Mesenchymal stem cell (in vitro differentiated cells and primary cell): ENCODE results near the gene CPA2.

ENCODE experiments used
- DNase-seq: peaks from one replicate; pipeline ENCODE4 v3.0.0-alpha.2; 2013
- H2AFZ ChIP-seq: one replicate; pipeline ENCODE4 v1.6.1; 2013; ENCODE audit warnings: low read depth, mild to moderate bottlenecking, control low read depth, inconsistent platforms, low read length, moderate library complexity
- H2AK5ac ChIP-seq: 2 replicates; pipeline ENCODE4 v1.6.1; 2013; ENCODE audit warnings: low read length, moderate library complexity, mild to moderate bottlenecking, inconsistent platforms; ENCODE audit not compliant: severe bottlenecking
- H2BK120ac ChIP-seq: one replicate; pipeline ENCODE4 v1.6.1; 2013; ENCODE audit warnings: low read depth, mild to moderate bottlenecking, inconsistent platforms, low read length, moderate library complexity
- H2BK12ac ChIP-seq, 2 experiments: one replicate each; pipeline ENCODE4 v1.6.1; 2013; ENCODE audit warnings: inconsistent platforms in 2 of 2, low read length in 2 of 2, mild to moderate bottlenecking in 2 of 2, moderate library complexity in 2 of 2, control low read depth in 1 of 2
- H2BK15ac ChIP-seq: one replicate; pipeline ENCODE4 v1.6.1; 2013; ENCODE audit warnings: mild to moderate bottlenecking, low read depth, inconsistent platforms; ENCODE audit not compliant: poor library complexity, severe bottlenecking
- H2BK5ac ChIP-seq: 2 replicates; pipeline ENCODE4 v1.6.1; 2013; ENCODE audit warnings: low read depth, mild to moderate bottlenecking, low read length, control low read depth, inconsistent platforms; ENCODE audit not compliant: poor library complexity, severe bottlenecking
- H3K14ac ChIP-seq, 2 experiments: one replicate each; pipeline ENCODE4 v1.6.1; 2013; ENCODE audit warnings: inconsistent platforms in 2 of 2, low read length in 2 of 2, control low read depth in 1 of 2, mild to moderate bottlenecking in 1 of 2, moderate library complexity in 1 of 2
- H3K18ac ChIP-seq, 2 experiments: one replicate each; pipeline ENCODE4 v1.6.1; 2013; ENCODE audit warnings: inconsistent platforms in 2 of 2, low read length in 2 of 2, control low read depth in 1 of 2, low read depth in 1 of 2, mild to moderate bottlenecking in 1 of 2
- H3K23ac ChIP-seq, 2 experiments: one replicate each; pipeline ENCODE4 v1.6.1; 2013; ENCODE audit warnings: inconsistent platforms in 2 of 2, low read length in 2 of 2, mild to moderate bottlenecking in 2 of 2, moderate library complexity in 2 of 2, control low read depth in 1 of 2
- H3K27ac ChIP-seq: 2 replicates; pipeline ENCODE4 v1.5.1; 2013; ENCODE audit warnings: mild to moderate bottlenecking, moderate library complexity, low read length, control low read depth, inconsistent platforms; ENCODE audit not compliant: poor library complexity, severe bottlenecking
- H3K27me3 ChIP-seq, 2 experiments: 2 replicates each; pipeline versions ENCODE4 v1.6.1 to v1.7.0; 2013; ENCODE audit warnings: low read length in 2 of 2, mild to moderate bottlenecking in 2 of 2, moderate library complexity in 2 of 2, control low read depth in 1 of 2, inconsistent platforms in 1 of 2; ENCODE audit not compliant: control insufficient read depth in 1 of 2, insufficient read depth in 1 of 2
- H3K36me3 ChIP-seq, 2 experiments: 2 replicates each; pipeline versions ENCODE4 v1.6.1 to v1.7.0; 2013; ENCODE audit warnings: low read length in 2 of 2, control low read depth in 1 of 2, inconsistent platforms in 1 of 2, low read depth in 1 of 2, mild to moderate bottlenecking in 1 of 2; ENCODE audit not compliant: insufficient read depth in 2 of 2, control insufficient read depth in 1 of 2
- H3K4ac ChIP-seq, 2 experiments: one replicate each; pipeline ENCODE4 v1.6.1; 2013; ENCODE audit warnings: inconsistent platforms in 2 of 2, low read length in 2 of 2, mild to moderate bottlenecking in 2 of 2, moderate library complexity in 2 of 2, control low read depth in 1 of 2, low read depth in 1 of 2
- H3K4me1 ChIP-seq: 2 replicates; pipeline ENCODE4 v1.6.1; 2013; ENCODE audit warnings: low read depth, low read length, control low read depth; ENCODE audit not compliant: control insufficient read depth, insufficient read depth
- H3K4me2 ChIP-seq: 2 replicates; pipeline ENCODE4 v1.6.1; 2013; ENCODE audit warnings: low read length, mild to moderate bottlenecking, inconsistent platforms; ENCODE audit not compliant: poor library complexity, severe bottlenecking
- H3K4me3 ChIP-seq, 2 experiments: 2 replicates each; pipeline versions ENCODE4 v1.5.1 to v1.7.0; 2013; ENCODE audit warnings: low read length in 2 of 2, mild to moderate bottlenecking in 2 of 2, control low read depth in 1 of 2, low read depth in 1 of 2; ENCODE audit not compliant: insufficient read depth in 1 of 2
- H3K79me1 ChIP-seq: replicated peaks from 2 replicates; pipeline ENCODE4 v1.6.1; 2013; ENCODE audit warnings: mild to moderate bottlenecking, control low read depth, low read length, inconsistent platforms; ENCODE audit not compliant: poor library complexity, severe bottlenecking
- H3K9ac ChIP-seq: 2 replicates; pipeline ENCODE4 v1.7.0; 2013; ENCODE audit warnings: mild to moderate bottlenecking, low read length, moderate library complexity
- H3K9me3 ChIP-seq: 2 replicates; pipeline ENCODE4 v1.7.0; 2013; ENCODE audit warnings: mild to moderate bottlenecking, low read length; ENCODE audit not compliant: control insufficient read depth
- H4K8ac ChIP-seq: one replicate; pipeline ENCODE4 v1.6.1; 2013; ENCODE audit warnings: inconsistent platforms, mild to moderate bottlenecking, low read length, moderate library complexity
- H4K91ac ChIP-seq: one replicate; pipeline ENCODE4 v1.6.1; 2013; ENCODE audit warnings: mild to moderate bottlenecking, low read length, inconsistent platforms
- WGBS: methylation state at CpG from one replicate; pipeline ENCODE4 v1.1.7; 2013; ENCODE audit warnings: mixed read lengths; 5-methylcytosine and 5-hydroxymethylcytosine counted together

CPA2 gene

GRCh38 chr7:130269318-130269694 lies 2.6 kb downstream of the CPA2 start:
- no peak overlapping the region for H3K9ac ChIP-seq
- no peak for DNase-seq
- no peaks in the 10 kb centered on the region for H3K79me1 ChIP-seq
- no peak overlapping the region for H3K23ac ChIP-seq
- H3K27ac ChIP-seq, result no peak overlapping the region
- no peak overlapping the region for H4K8ac ChIP-seq
- no CpG with 5 or more reads among the region's 1 CpG for WGBS
- no peak overlapping the region for H2BK12ac ChIP-seq
- H3K18ac ChIP-seq, result no peak overlapping the region
- H3K4me3 ChIP-seq, result no peak overlapping the region
- no peak overlapping the region for H4K91ac ChIP-seq
- peaks cover 6% of the 10 kb centered on the region for H3K4me1 ChIP-seq
- H3K9me3 ChIP-seq, result no peaks in the 10 kb centered on the region
- no peak overlapping the region for H2AFZ ChIP-seq
- no peak overlapping the region for H3K4me2 ChIP-seq
- H2BK5ac ChIP-seq, result no peak overlapping the region
- no peak overlapping the region for H2BK120ac ChIP-seq
- H2BK15ac ChIP-seq, result no peak overlapping the region
- no peaks in the 10 kb centered on the region for H3K36me3 ChIP-seq
- peaks cover 0 to 29% of the 10 kb centered on the region in 2 experiments for H3K27me3 ChIP-seq
- H2AK5ac ChIP-seq, result no peak overlapping the region
- no peak overlapping the region for H3K4ac ChIP-seq
- no peak overlapping the region for H3K14ac ChIP-seq

GRCh38 chr7:130270947-130271800 lies 4.5 kb downstream of the CPA2 start:
- Histone ChIP-seq H2BK15ac (no peak overlapping the region), H3K4ac (peak overlapping the region in 1 of 2 experiments; percentile 81), H2BK12ac (peak overlapping the region in 1 of 2 experiments; percentile 71), H3K36me3 (no peaks in the 10 kb centered on the region), H3K4me1 (peaks cover 6% of the 10 kb centered on the region), H3K4me3 (no peak overlapping the region), H2AK5ac (peak overlapping the region; percentile 39), H2AFZ (peak overlapping the region; percentile 53), H3K9me3 (no peaks in the 10 kb centered on the region), H2BK5ac (no peak overlapping the region), H4K8ac (peak overlapping the region; percentile 94), H3K79me1 (no peaks in the 10 kb centered on the region), H3K4me2 (no peak overlapping the region), H3K18ac (peak overlapping the region; percentile 54 to 92), H3K27me3 (peaks cover 0 to 29% of the 10 kb centered on the region in 2 experiments), H3K23ac (no peak overlapping the region), H4K91ac (no peak overlapping the region), H2BK120ac (no peak overlapping the region), H3K9ac (no peak overlapping the region), H3K27ac (no peak overlapping the region), H3K14ac (no peak overlapping the region)
- 92% methylated on average over 10 of the region's 12 CpGs for WGBS
- no peak for DNase-seq

- Histone ChIP-seq H3K18ac (peak overlapping the region; percentile 84 to 97), H2BK12ac (peak overlapping the region; percentile 43 to 72), H3K36me3 (no peaks in the 10 kb centered on the region), H3K27ac (peak overlapping the region; percentile 1), H3K9me3 (no peaks in the 10 kb centered on the region), H4K8ac (peak overlapping the region; percentile 89), H3K4me1 (peaks cover 6% of the 10 kb centered on the region), H3K27me3 (peaks cover 0 to 29% of the 10 kb centered on the region in 2 experiments), H3K14ac (peak overlapping the region in 1 of 2 experiments; percentile 63), H2AFZ (no peak overlapping the region), H3K4me2 (peak overlapping the region; percentile 5), H2BK120ac (peak overlapping the region; percentile 84), H3K79me1 (no peaks in the 10 kb centered on the region), H3K4ac (peak overlapping the region; percentile 75 to 92), H4K91ac (peak overlapping the region; percentile 91), H3K9ac (peak overlapping the region; percentile 53), H2BK15ac (no peak overlapping the region), H3K4me3 (peak overlapping the region in 1 of 2 experiments; percentile 45), H3K23ac (peak overlapping the region in 1 of 2 experiments; percentile 30), H2BK5ac (no peak overlapping the region), H2AK5ac (no peak overlapping the region)
- 59% methylated on average over 23 of the region's 23 CpGs for WGBS
- DNase-seq, result peak; percentile 26
Measured at GRCh38 chr7:130272381-130273080, 5.9 kb downstream of the CPA2 start.
